Stimulated activated CD8-positive, alpha-beta memory T cell treated with anti-CD3 and anti-CD28 coated beads, Interleukin-7, amount 100 ng/mL, for 1 hour (primary cell): ENCODE measurements around the gene ZNF239.
A peak's percentile ranks its signal among the peaks of the same experiment; 100 is the strongest.
"Not testable (repeated sequence)": the region's sequence is repeated elsewhere in the genome, so short reads cannot be mapped to it uniquely, and the experiment has no call there.

ENCODE experiments used
- DNase-seq, 2 donors: peaks; one replicate each; pipeline ENCODE4 v3.0.0-alpha.2; 2020; ENCODE audit warnings: low read depth in 2 of 2

Gene ZNF239

GRCh38 chr10:43574001-43574892 is at the start of gene ZNF239:
ZNF239 (minus strand) TSS chr10:43574616; CDS start chr10:43558079, 16,537 bp downstream.
- peak; percentile 66 to 69 for DNase-seq

DNA sequence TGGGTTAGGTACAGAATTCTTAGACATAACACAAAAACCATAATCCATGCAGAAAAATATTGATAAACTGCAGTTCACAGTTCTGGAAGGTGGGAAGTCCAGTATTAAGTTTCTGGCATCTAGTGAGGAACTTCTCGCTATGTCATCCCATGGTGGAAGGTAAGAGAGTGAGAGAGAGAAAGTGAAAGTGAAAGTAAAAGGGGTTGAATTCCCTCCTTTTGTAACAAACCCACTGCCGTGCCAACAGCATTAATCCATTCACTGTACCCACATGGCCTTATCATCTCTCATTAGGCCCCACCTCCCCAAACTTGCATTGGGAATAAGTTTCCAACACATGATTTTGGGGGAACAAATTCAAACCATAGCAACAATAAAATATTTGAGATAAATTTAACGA is 48.9 kb upstream of the ZNF239 start:
- no peak for DNase-seq

- no peak for DNase-seq
Observed at GRCh38 chr10:43622038-43622437, 47.6 kb upstream of the ZNF239 start.

- DNase-seq, result no peak
Observed at GRCh38 chr10:43619368-43619767, 45.0 kb upstream of the ZNF239 start.

DNA sequence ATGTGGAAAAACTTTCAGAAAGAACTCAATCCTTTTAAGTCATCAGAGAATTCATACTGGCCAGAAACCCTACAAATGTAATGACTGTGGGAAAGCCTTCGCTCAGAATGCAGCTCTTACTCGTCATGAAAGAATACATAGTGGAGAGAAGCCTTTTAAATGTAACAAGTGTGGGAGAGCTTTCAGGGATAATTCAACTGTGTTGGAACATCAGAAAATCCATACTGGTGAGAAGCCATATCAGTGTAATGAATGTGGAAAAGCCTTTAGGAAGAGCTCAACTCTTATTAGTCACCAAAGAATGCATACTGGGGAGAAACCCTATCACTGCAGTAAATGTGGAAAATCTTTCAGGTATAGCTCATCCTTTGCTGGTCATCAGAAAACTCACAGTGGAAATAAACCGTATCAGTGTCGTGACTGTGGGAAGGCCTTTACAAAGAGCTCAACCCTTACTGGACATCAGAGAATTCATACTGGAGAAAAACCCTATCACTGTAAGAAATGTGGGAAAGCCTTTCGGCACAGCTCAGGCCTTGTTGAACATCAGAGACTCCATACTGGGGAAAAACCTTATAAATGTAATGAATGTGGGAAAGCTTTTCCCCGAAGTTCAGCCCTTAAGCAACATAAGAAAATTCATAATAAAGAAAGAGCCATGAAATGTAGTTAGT is 42.4 kb upstream of the ZNF239 start:
- no peak for DNase-seq

DNA sequence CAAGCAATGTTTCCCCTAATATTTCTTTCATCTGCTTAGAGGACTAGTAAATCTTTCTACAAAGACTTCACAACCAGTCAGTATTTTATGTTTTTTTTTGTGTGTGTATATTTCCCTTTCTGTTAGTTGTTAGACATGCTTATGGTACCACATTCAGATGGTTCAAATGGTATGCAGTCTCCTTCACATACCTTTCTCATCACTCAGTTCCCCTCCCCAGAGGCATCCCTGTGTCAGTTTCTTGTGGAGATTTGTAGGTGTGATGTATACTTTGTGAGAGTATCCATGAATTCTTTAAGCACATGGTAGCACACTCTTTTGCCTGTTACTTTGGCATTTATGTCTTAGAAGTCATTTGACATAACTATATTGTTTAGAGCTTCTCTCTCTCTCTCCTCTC is 36.2 kb upstream of the ZNF239 start:
- no peak for DNase-seq

DNA sequence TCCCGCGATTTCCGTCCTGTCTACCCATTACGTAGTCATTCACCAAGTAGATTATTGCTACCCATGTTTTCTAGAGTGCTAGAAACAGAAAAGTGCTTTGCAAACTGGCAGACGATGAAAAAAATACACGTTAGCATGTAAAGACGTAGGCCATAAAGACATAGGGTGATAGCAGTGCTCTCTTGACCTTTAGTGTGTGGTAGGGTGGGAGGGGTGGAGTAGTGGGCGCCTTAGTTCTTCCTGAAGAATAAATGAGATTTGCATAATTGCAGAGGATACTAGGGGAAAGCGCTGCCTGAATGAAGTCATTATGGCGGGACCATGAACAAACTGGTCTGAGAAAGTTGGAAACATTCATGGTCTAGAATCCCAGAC is 32.8 kb upstream of the ZNF239 start:
- DNase-seq, result no peak

DNA sequence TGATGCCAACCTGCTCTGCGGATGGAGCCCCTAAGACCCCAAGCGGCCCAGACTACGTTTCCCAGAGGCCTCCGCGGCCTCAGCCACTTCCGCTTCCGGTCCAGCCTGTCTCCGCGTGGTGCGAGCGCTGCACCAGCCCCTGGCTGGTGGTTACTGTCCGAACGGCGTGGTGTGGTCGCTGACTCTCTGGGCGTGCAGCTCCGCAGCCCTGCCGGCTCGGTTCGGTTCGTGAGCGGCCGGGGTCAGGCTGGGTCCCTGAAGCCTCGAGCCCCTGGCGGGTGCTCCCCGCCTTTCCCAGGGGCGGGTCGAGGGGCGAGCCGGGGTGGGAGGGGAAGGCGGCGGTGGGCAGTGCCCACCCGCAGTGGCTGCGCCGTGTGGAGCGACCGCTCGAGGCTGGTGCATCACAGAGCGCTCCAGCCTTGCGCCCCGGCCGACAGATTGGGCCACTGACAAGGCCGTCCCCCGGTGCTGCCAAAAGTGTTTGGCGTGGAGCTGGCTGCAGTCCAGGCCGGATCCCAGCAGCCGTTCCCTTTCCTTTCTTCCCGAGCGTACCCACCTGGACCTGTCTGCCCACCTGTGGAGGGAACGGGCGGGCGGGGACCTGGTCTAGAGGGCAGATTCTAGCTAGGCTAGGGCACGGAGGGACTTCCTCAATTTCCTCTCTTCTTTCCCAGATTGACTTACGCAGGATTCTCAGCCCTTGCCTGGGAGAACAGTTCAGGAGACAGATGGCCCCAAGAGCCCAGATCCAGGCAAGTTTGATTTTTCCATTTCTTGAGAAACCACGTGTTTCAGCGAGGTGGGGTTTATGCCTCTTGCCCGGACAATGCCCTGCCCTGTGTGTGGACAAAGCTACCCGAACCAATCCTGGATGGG is 32.1 kb upstream of the ZNF239 start, which contains the start of gene ZNF485:
TSS of gene ZNF485 (plus strand) at position 116 of the 876 bp plus-strand sequence. CDS start at position 729, 613 bp downstream.
- peak; percentile 34 to 42 for DNase-seq

DNA sequence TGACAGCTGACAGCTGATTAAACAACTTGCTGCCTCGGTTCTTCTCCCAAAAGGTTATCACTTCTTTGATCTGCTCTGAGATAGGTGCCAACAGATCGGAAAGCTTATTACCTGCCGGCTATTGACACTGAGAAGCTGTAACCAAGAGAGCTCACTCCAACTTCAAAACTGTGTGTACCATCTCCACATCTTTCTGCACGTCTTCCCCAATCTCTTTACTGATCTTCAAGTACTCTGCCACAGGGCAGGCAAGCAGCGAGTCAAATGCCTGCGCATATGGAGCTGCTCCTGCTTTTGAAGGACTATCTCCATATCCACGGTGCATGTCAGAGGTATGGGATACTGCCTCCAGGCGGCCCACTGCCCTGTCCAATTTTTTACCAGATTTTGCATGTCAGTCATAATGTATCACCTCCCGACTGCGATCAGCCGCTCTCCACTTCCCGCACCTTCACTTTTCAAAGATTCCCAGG is 31.5 kb upstream of the ZNF239 start:
- no peak for DNase-seq

DNA sequence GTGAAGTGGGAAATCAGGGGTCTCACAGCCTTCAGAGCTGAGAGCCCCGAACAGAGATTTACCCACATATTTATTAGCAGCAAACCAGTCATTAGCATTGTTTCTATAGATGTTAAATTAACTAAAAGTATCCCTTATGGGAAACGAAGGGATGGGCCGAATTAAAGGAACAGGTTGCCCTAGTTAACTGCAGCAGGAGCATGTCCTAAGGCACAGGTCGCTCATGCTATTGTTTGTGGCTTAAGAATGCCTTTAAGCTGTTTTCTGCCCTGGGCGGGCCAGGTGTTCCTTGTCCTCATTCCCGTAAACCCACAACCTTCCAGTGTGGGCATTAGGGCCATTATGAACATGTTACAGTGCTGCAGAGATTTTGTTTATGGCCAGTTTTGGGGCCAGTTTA is 27.2 kb upstream of the ZNF239 start:
- DNase-seq, result not testable (repeated sequence)

DNA sequence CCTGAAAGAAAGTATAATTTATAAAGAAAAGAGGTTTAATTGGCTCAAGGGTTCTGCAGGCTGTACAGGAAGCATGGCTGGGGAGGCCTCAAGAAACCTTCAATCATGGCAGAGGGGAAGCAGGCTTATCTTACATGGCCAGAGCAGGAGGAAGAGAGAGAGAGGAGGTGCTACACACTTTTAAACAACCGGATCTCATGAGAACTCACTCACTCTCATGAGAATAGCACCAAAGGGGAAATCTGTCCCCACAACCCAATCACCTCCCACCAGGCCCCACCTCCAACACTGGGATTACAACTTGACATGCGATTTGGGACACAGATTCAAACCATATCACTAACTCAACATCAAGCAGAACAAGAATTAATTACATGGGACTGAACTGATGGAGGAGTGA is 24.9 kb upstream of the ZNF239 start:
- no peak for DNase-seq

DNA sequence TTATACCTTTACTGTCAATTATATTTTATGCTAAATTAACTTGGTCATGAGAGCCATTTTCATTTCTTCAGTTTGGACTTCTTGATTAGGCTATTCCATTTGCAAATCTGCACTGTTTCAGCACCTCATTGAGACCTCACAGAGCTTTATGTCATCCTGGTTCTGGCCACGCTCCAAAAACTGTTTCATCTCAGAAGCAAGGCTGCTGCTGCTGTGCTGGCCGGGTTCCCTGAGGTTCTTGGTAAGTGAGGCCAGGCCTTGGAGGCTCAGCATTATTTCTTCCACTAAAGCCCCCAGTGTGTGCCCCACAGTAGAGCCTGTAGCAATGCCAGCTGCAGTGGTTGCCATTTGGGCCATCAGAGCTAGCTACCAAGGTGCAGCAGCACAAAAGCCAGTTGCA is 24.0 kb upstream of the ZNF239 start:
- no peak for DNase-seq

GRCh38 chr10:43596546-43596945 is 22.1 kb upstream of the ZNF239 start:
- no peak for DNase-seq

DNA sequence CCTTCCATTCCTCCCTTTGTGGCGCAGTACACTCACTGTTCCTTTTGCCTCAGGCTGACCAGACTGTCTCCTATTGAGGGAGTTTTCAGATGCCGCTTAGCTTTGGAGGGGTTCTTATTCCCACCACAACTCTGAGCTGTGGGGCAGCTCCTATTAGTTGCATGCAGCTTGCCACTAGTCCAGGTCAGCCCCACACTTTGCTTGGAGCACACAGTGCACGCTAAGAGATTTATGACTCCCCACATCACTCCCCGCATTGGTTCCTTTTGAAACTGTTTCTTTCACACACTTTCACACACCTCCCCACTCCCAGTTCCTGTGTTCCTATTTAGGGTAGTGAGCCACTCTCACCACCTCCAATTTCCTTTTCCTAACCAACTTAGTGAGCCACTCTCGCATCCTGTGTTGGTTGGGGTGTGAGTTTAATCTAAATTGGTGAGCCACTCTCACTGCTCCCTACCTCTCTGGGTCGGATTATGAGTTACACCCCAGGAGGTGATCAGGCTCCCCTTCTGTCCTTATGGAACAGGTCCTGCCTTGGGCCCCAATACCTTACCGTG is 21.4 kb upstream of the ZNF239 start:
- DNase-seq, result no peak

DNA sequence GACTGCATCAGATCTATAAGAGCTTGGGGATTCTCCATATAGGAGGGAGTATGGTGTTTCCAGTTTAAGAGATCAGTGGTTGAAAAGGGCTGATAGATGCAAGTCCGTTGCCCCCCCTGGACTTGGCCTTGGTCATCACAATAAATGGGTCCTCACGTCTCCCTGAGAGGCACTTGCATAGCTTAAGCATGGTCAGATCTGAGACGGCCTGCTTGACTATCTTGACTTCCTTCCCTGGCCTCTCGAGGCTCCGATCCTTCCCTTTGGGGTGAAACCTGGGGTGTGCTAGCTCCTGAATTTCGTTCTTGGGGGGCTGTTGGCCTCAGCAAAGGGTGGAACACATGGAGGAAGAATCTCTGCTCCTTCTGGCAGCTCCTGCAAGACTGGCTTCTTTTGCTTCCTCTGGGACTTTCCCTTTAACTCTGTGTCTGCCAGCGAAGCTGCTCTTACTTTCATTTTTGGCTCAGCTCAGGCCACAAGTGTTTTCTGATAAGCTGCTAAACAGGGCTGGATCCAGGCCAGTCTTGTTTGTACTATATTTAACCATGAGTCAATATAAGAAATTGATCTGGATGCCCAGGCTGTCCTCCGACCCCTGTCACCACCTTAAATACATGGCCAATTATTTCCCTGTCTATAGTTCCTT is 20.7 kb upstream of the ZNF239 start:
- no peak for DNase-seq

- no peak for DNase-seq
Observed at GRCh38 chr10:43591303-43591904, 17.0 kb upstream of the ZNF239 start.

GRCh38 chr10:43586730-43587115 is 12.3 kb upstream of the ZNF239 start:
- not testable (repeated sequence) for DNase-seq

DNA sequence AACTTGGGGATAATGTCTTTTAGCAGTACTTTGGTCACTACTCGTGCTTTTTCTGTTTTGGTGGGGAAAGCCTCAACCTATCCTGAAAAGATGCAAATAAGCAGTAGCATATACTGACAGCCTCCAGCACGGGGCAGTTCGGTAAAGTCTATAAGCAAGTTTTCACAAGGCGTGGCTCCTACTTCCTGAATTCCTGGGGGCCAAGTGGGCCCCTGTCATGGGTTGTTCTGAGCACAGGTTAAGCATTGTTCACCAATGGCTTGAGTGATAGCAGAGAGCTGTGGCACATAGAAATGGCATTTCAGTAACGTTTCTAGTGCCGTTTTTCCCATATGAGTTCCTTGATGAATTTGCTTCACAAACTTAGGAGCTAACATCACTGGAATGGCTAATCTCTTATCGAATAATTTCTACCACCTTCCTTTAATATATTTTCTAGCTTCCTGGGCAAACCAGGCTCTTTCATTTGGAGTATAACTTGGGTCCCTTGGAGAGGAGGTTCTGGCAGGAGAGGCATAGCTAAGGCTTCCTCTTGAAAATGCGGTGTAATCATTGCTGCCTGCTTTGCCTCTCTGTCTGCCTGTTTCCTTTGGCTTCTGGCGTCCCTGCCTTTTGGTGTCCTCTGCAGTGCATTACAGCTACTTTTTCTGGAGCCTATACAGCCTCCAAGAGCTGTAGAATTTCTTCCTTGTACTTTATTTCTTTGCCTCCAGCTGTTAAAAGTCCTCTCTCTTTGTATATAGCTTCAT is 11.7 kb upstream of the ZNF239 start:
- no peak for DNase-seq

- no peak for DNase-seq
Observed at GRCh38 chr10:43585046-43585445, 10.6 kb upstream of the ZNF239 start.

- no peak for DNase-seq
Observed at GRCh38 chr10:43584051-43584450, 9.6 kb upstream of the ZNF239 start.
